Measurements from ENCODE around the gene KIAA0408. TPM values are rescaled to one million over a fixed set of nuclear protein-coding genes. Genes with fewer than 3 reads are reported as not detected.

The KIAA0408 gene
- total and polyA plus RNA-seq, 2 of the 8 experiments (the other 6 are each of a cell fraction or from before 2014, with no cell fraction given): 3.3 to 10.8 TPM

GRCh38 chr6:127471379-127472255, 12.4 kb upstream of the KIAA0408 start:
- H2AK5ac ChIP-seq (ENCODE audit: low read depth, low read length): no peak overlapping the region
- H3K36me3 ChIP-seq (ENCODE audit: control insufficient read depth in 2 of 4, insufficient read depth in 4 of 4, low read length in 3 of 4): peaks cover 0 to 36% (median 11%) of the 10 kb centered on the region in 4 experiments; a peak in 5 of 8 replicates
- FAIRE-seq (no peak), DNase-seq (ENCODE audit: low read depth in 1 of 2, low spot score in 2 of 2) (no peak)
- H3K23ac ChIP-seq (ENCODE audit: insufficient read length): no peak overlapping the region
- no peak overlapping the region for H4K8ac ChIP-seq (ENCODE audit: extremely low read depth, insufficient read depth, low read length)
- no peak overlapping the region for H3K4me3 ChIP-seq (ENCODE audit: extremely low read depth in 1 of 4, insufficient read depth in 2 of 4, low read depth in 3 of 4, low read length in 4 of 4)
- H3K4ac ChIP-seq (replicated peaks; ENCODE audit: insufficient read length, low read depth, low read length): no peak overlapping the region
- ChIA-PET CTCF (ENCODE audit: partially characterized antibody) (interaction anchor here (0.9 to 14.6 kb wide), 3 partner anchors 20 to 75 kb away, joined by 4 to 221 read pairs (median 7); partner anchors contain the start of gene MTCL3), POLR2A (ENCODE audit: partially characterized antibody) (interaction anchor here (1.8 kb wide), 1 partner anchor 11 kb away, joined by 4 read pairs; no protein-coding TSS in a partner anchor)
- no peak overlapping the region for H2BK120ac ChIP-seq (replicated peaks; ENCODE audit: low read depth, low read length)
- H3K14ac ChIP-seq (ENCODE audit: insufficient read length): no peak overlapping the region
- H2BK5ac ChIP-seq (ENCODE audit: low read depth, low read length): no peak overlapping the region
- H3K79me1 ChIP-seq (ENCODE audit: low read depth, low read length): no peaks in the 10 kb centered on the region
- no peak overlapping the region for H3K56ac ChIP-seq (replicated peaks; ENCODE audit: insufficient read length, low read depth, low read length)
- H2BK12ac ChIP-seq (ENCODE audit: low read depth, low read length): no peak overlapping the region
- no peaks in the 10 kb centered on the region for H3K27me3 ChIP-seq (replicated peaks in 1 of 4; ENCODE audit: control insufficient read depth in 3 of 4, extremely low read depth in 1 of 4, insufficient read depth in 3 of 4, low read length in 3 of 4)
- H3K79me2 ChIP-seq (ENCODE audit: control insufficient read depth in 1 of 2, insufficient read depth in 2 of 2, low read length in 2 of 2): no peaks in the 10 kb centered on the region
- no peak overlapping the region for H4K5ac ChIP-seq (ENCODE audit: insufficient read length, low read depth, low read length)
- no peak overlapping the region for H2BK20ac ChIP-seq (ENCODE audit: low read length)
- no peaks in the 10 kb centered on the region; a peak in 2 of 7 replicates for H3K4me1 ChIP-seq (replicated peaks in 1 of 4; ENCODE audit: control insufficient read depth in 3 of 4, insufficient read depth in 4 of 4, low read length in 3 of 4)
- no peak overlapping the region for H4K91ac ChIP-seq (replicated peaks; ENCODE audit: insufficient read length, low read length)
- no peak overlapping the region for H3K9ac ChIP-seq (replicated peaks in 1 of 4; ENCODE audit: extremely low read depth in 1 of 4, low read depth in 3 of 4, low read length in 3 of 4)
- H2AFZ ChIP-seq (ENCODE audit: low read length): no peak overlapping the region
- H4K20me1 ChIP-seq (replicated peaks in 1 of 2; ENCODE audit: control insufficient read depth in 1 of 2, insufficient read depth in 2 of 2, low read length in 2 of 2): no peaks in the 10 kb centered on the region
- no peaks in the 10 kb centered on the region for H3K9me3 ChIP-seq (ENCODE audit: insufficient read depth in 2 of 2, low read depth in 1 of 2, low read length in 1 of 2)
- 88% methylated on average over 5 of the region's 5 CpGs; no CpG with 5 or more reads in 1 of the 2 experiments for WGBS, 2 experiments (ENCODE audit: extremely low coverage in 1 of 2, insufficient coverage in 1 of 2, insufficient read length in 1 of 2, insufficient replicate concordance in 2 of 2, low coverage in 1 of 2, low lambda C conversion rate in 2 of 2, missing lambda C conversion rate in 1 of 2)
- no peaks in the 10 kb centered on the region for H3K23me2 ChIP-seq (ENCODE audit: low read depth, low read length)
- no peak overlapping the region for H3K18ac ChIP-seq (ENCODE audit: extremely low read depth, low read length)
- H3K27ac ChIP-seq (ENCODE audit: low read depth, low read length): no peak overlapping the region
- H3K4me2 ChIP-seq (ENCODE audit: insufficient read depth in 1 of 2, low read depth in 2 of 2, low read length in 2 of 2): no peak overlapping the region
- H2BK15ac ChIP-seq (ENCODE audit: low read length): no peak overlapping the region
- TF ChIP-seq ASH2L (IDR thresholded peaks at IDR 0.05; ENCODE audit: low read length) (no peak), BRCA1 (IDR thresholded peaks at IDR 0.05; ENCODE audit: low read depth, low read length) (no peak), E2F6 (IDR thresholded peaks at IDR 0.05) (no peak), JUND (IDR thresholded peaks at IDR 0.05; ENCODE audit: low read length) (no peak), FOSL1 (IDR thresholded peaks at IDR 0.05; ENCODE audit: insufficient read depth, low read depth, low read length) (no peak), NANOG (IDR thresholded peaks at IDR 0.05; ENCODE audit: insufficient read depth, low read depth, low read length, poor library complexity, severe bottlenecking) (no peak), MAFK (IDR thresholded peaks at IDR 0.05; ENCODE audit: low read depth, low read length) (no peak), EP300 (IDR thresholded peaks at IDR 0.05; ENCODE audit: borderline replicate concordance in 1 of 2, low read depth in 2 of 2, low read length in 2 of 2) (no peak), CBX8 (IDR thresholded peaks at IDR 0.05; ENCODE audit: borderline replicate concordance, low read depth, low read length) (no peak), ATF3 (IDR thresholded peaks at IDR 0.05; ENCODE audit: insufficient read depth, low read depth, low read length) (no peak)

Measured in H1 (cell line).